NCI-H1048 (cell line): ENCODE results near the gene PTPRN2.

ENCODE experiments used
- DNase-seq: peaks from one replicate; lab custom pipeline; 2025; lab: John Stamatoyannopoulos, UW

Gene PTPRN2

GRCh38 chr7:157889480-157889879 is 698.1 kb downstream of the PTPRN2 start:
- DNase-seq: no peak

- DNase-seq: no peak
Measured at GRCh38 chr7:157888579-157888978, 699.0 kb downstream of the PTPRN2 start.

- DNase-seq: no peak
Measured at GRCh38 chr7:157887400-157887799, 700.2 kb downstream of the PTPRN2 start.

- no peak for DNase-seq
Measured at GRCh38 chr7:157886711-157887110, 700.9 kb downstream of the PTPRN2 start.

- DNase-seq: no peak
Measured at GRCh38 chr7:157886266-157886665, 701.4 kb downstream of the PTPRN2 start.

GRCh38 chr7:157885140-157885539 is 702.5 kb downstream of the PTPRN2 start:
- no peak for DNase-seq

GRCh38 chr7:157884461-157885062 is 703.1 kb downstream of the PTPRN2 start:
- no peak for DNase-seq

GRCh38 chr7:157881048-157881771 is 706.4 kb downstream of the PTPRN2 start:
- DNase-seq: no peak

- DNase-seq: no peak
Measured at GRCh38 chr7:157879391-157879790, 708.2 kb downstream of the PTPRN2 start.

GRCh38 chr7:157877298-157878090 is 710.1 kb downstream of the PTPRN2 start:
- DNase-seq: no peak

GRCh38 chr7:157876469-157877285 is 710.9 kb downstream of the PTPRN2 start:
- DNase-seq: no peak

- no peak for DNase-seq
Measured at GRCh38 chr7:157875230-157876179, 712.1 kb downstream of the PTPRN2 start.

GRCh38 chr7:157874870-157875229 is 712.8 kb downstream of the PTPRN2 start:
- no peak for DNase-seq

- no peak for DNase-seq
Measured at GRCh38 chr7:157874208-157874816, 713.3 kb downstream of the PTPRN2 start.

- no peak for DNase-seq
Measured at GRCh38 chr7:157873664-157874063, 714.0 kb downstream of the PTPRN2 start.

GRCh38 chr7:157873181-157873580 is 714.4 kb downstream of the PTPRN2 start:
- DNase-seq: no peak

GRCh38 chr7:157872447-157872846 is 715.2 kb downstream of the PTPRN2 start:
- DNase-seq: no peak

- DNase-seq: no peak
Measured at GRCh38 chr7:157871681-157872080, 715.9 kb downstream of the PTPRN2 start.

- no peak for DNase-seq
Measured at GRCh38 chr7:157870644-157871290, 716.9 kb downstream of the PTPRN2 start.

GRCh38 chr7:157869793-157870192 is 717.8 kb downstream of the PTPRN2 start:
- no peak for DNase-seq
